NCI-H146 treated with DMSO at 0.1 percent for 48 hours (cell line): Measurements from ENCODE around the gene SIN3B.

Source experiments
- DNase-seq: peaks from one replicate; lab custom pipeline; 2025; ENCODE audit not compliant: unreplicated experiment; lab: John Stamatoyannopoulos, UW

SIN3B gene

DNA sequence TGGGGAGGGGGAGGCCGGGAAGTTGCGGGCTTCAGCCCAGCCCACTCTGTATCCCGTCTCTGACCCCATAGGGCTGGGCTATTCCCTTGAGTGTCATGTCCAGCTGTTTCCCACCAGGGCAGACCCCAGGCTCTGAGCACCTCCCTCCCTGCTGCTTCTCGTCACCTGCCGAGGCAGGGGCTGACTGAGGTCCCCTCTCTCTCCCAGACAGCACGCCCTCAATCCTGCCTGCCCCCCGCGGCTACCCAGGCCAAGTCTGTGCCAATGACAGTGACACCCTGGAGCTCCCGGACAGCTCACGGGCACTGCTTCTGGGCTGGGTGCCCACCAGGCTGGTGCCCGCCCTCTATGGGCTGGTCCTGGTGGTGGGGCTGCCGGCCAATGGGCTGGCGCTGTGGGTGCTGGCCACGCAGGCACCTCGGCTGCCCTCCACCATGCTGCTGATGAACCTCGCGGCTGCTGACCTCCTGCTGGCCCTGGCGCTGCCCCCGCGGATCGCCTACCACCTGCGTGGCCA, 60.2 kb downstream of the SIN3B start:
- DNase-seq, result no peak

DNA sequence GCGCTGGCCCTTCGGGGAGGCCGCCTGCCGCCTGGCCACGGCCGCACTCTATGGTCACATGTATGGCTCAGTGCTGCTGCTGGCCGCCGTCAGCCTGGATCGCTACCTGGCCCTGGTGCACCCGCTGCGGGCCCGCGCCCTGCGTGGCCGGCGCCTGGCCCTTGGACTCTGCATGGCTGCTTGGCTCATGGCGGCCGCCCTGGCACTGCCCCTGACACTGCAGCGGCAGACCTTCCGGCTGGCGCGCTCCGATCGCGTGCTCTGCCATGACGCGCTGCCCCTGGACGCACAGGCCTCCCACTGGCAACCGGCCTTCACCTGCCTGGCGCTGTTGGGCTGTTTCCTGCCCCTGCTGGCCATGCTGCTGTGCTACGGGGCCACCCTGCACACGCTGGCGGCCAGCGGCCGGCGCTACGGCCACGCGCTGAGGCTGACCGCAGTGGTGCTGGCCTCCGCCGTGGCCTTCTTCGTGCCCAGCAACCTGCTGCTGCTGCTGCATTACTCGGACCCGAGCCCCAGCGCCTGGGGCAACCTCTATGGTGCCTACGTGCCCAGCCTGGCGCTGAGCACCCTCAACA, 60.8 kb downstream of the SIN3B start:
- no peak for DNase-seq

- no peak for DNase-seq
Observed at GRCh38 chr19:16890461-16891184, 61.4 kb downstream of the SIN3B start.

DNA sequence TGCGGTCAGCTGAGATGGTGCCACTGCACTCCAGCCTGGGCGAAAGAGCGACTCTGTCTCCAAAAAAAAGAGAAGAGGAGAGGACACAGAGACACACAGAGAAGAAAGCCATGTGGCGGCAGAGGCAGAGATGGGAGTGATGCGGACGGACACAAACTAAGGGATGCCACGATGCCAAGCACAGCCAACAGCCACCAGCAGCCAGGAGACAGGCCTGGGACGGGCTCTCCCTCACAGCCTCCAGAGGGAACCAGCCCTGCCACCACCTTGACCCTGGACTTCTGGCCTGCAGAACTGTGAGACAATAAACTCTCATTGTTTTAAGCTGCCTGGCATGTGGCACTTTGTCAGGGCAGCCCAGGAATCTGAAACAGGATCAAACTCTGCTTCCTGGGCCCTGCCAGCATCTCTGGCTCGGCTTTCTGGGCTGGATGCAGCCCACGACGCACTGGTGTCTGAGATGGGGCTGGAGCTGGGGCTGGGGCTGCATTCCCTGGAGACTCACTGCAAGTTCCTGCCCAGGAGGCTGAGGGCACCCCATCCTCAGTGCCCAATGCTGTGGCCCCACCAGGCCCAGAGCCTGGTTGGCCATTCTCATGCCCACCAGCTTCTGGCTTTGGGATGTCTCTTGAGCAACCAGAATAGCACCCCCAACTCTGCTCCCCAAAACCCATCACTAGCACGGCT, 62.6 kb downstream of the SIN3B start:
- DNase-seq, result no peak

GRCh38 chr19:16892436-16892835, 63.2 kb downstream of the SIN3B start:
- no peak for DNase-seq

- no peak for DNase-seq
Observed at GRCh38 chr19:16892868-16893685, 63.9 kb downstream of the SIN3B start.

DNA sequence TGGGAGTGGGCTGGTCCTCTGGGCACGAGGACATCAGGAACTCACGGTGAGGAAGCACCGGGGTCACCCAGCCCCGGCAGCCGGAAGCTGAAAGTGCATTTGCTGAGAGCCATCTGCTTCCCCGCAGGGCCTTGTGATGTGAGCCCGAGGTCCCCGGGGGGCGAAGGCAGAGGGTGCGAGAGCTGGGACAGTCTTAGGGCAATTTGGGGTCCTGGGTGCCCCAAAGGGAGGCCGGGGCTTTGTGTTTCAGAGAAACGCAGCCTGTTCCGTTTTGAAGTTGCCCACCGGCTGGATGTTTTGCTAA, 64.4 kb downstream of the SIN3B start:
- DNase-seq, result no peak

- DNase-seq, result no peak
Observed at GRCh38 chr19:16894080-16894479, 64.9 kb downstream of the SIN3B start.

- DNase-seq, result no peak
Observed at GRCh38 chr19:16895467-16896145, 66.4 kb downstream of the SIN3B start.

DNA sequence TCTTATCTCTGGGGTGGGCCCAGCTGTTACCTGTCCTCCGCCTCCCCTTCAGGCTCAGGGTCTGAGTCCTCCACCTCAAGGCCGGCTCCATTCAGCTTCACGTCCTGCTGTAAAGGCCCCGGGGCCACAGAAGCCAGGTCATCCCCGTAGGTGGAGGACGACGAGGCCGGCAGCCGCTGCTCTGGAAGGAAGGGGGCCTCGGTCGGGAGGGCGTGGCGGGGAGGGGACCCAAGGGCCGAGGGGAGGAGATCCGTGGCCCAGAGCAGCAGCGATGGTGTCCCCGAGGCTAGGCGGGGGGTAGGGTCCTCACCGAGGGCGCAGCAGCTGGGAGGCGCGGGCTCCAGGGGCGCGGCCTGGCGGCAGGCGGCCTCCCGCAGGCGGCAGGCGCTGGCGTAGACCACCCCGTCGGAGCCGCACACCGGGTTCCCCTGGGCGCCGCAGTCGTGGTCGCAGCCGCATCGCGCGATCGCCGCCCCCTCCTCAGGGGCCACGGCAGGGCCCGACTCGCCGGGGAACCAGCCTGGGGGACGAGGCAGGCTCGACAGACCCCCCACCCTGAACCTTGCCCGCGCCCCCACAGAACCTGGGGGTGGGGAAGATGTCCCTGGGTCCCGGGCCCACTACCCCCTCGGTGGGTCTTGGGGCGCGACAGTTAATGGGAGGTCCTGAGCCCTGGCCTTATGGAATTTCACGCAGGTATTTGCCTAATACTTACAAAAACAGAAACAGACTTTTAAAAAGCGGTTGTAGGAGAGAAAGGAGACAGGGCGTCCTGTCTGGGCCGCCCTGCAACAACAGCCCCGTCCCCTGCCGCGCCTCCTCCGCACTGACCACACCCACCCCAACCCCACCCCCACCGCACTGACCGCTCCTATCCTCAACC, 67.2 kb downstream of the SIN3B start:
- DNase-seq, result no peak

GRCh38 chr19:16897029-16897855, 68.0 kb downstream of the SIN3B start:
- peak; percentile 91 for DNase-seq

GRCh38 chr19:16897856-16898161, 68.6 kb downstream of the SIN3B start:
- DNase-seq, result no peak

DNA sequence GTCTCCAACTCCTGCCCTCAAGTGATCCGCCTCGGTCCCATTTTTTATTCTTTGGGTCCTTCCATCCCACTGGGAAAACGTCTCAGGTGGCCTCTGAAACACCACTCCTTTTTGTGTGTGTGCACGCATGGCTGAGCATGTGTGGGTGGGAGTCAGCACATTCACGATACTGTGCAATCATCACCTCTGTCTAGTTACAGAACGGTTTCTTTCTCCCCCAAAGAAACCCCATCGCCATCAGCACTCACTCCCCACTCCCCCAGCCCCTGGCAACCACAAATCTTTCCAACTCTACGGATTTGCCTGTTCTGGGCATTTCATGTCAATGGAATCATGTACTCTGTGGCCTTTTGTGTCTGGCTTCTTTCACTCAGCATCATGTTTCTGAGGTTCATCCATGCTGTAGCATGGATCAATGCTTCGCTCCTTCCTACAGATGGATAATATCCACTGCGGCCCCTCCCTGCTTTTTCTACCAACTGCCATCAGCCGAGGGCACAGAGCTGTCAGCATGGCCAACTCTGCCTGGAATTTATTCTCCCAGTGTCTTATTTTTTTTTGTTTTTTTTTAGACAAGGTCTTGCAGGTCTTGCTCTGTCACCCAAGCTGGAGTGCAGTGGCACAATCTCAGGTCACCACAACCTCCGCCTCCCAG, 69.3 kb downstream of the SIN3B start:
- no peak for DNase-seq

DNA sequence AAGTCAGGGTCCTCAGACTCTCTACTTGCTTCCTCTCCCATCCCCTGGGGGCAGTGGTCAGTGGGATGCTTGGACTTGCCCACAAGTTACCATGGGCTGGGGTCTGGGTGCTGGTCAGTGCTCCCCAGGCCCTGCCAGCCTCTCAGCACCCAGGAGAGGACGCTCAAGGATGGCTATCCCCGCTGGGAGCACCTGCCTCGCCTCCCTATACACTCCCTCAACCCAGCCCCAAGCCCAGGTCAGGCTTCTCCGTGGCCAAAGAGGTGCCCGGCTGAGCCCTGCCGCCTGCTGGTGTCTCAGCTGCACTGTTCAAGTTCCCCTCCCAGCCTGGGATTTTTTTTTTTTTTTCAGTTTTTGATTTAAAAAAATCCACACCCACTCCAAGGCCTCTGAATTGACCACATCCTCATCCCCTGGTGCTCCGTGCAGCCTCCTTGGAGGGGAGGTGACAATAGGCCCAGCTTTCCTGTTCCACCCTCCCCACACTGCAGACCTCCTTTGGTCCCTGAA, 70.4 kb downstream of the SIN3B start:
- DNase-seq, result peak; percentile 16

GRCh38 chr19:16901491-16902175, 72.4 kb downstream of the SIN3B start:
- no peak for DNase-seq

DNA sequence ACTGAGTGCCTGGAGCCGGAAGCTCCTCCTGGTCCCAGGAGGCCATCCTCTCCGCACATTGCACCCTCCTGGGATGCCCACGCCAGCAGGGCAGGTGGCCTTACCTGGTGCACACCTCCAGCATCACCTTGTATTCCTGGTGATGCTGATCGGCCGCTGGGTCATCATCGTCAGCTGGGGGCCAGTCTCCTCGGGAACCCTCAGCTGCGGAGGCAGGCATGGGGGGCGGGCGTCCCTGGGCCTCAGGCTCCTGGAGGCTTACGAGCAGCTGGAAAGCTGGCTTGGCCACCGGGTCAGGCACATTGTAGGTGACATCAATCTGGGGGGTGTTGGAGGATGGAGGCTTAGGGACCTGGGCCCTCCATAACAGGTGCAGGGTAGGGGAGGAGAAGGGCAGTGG, 73.3 kb downstream of the SIN3B start:
- DNase-seq, result no peak

GRCh38 chr19:16903347-16903746, 74.1 kb downstream of the SIN3B start:
- no peak for DNase-seq

DNA sequence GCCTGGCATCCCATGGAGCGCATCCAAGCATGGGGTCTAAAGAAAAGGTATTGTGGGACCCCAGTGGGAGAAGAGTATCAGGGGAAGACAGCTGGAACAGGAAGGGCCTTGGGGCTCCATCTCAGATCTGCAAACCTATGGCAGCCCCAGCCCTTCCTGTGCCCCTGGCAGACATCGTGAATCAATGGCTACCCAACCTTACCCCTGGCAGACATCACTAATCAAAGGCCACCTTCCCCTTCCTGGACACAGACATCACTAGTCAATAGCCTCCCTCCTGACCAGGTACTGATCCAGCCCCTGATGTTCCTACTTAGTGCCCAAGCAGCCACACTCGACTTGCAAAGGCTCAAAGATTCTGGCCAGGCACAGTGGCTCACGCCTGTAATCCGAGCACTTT, 75.4 kb downstream of the SIN3B start:
- DNase-seq, result no peak
